Lower lobe of right lung (tissue), 2 donors: ENCODE measurements around the gene TRMU. TPM values are rescaled to one million over a fixed set of nuclear protein-coding genes. Genes with fewer than 3 reads are reported as not detected.

Experiments used
- ATAC-seq, 2 donors: fragments of 200-7000 bp; cut with Tn5 transposase; one replicate each; pipeline ENCODE4 v1.9.1; 2020 to 2022; ENCODE audit warnings: mild to moderate bottlenecking in 2 of 2, moderate library complexity in 2 of 2
- DNase-seq: peaks from one replicate; pipeline ENCODE4 v3.0.0-alpha.2; 2020
- H3K27ac ChIP-seq: fragments of 200-600 bp; one replicate; pipeline ENCODE4 v1.8.0; 2022
- H3K27me3 ChIP-seq: fragments of 200-600 bp; one replicate; pipeline ENCODE4 v1.8.0; 2022; ENCODE audit warnings: low read depth
- H3K36me3 ChIP-seq: fragments of 200-600 bp; one replicate; pipeline ENCODE4 v1.8.0; 2022; ENCODE audit warnings: mild to moderate bottlenecking
- H3K4me1 ChIP-seq: fragments of 200-600 bp; one replicate; pipeline ENCODE4 v1.8.0; 2022
- H3K4me3 ChIP-seq: fragments of 200-600 bp; one replicate; pipeline ENCODE4 v1.8.0; 2022; ENCODE audit warnings: mild to moderate bottlenecking
- H3K9me3 ChIP-seq: fragments of 200-600 bp; one replicate; pipeline ENCODE4 v1.8.0; 2022
- CTCF ChIP-seq: fragments of 200-600 bp; IDR thresholded peaks from one replicate; pipeline ENCODE4 v1.8.0; 2022; ENCODE audit warnings: antibody characterized with exemption, mild to moderate bottlenecking
- intact Hi-C: fragments of 100-400 bp; cut with DNase I; formaldehyde crosslinking; loops from one replicate; pipeline ENCODE4 v1.11.0; 2022
- total RNA-seq: library from RNA; stranded (reverse); fragmentation: NEBNext Ultra II Directional; extraction: Animal tissue kit (Norgen Biotek cat#: 25700); gene quantifications from one replicate; pipeline ENCODE4 v1.2.1, GENCODE V29; 2021
- donor health status: DM: no; HTN: yes; CAD: no; lungs with severe emphysema.

TRMU gene
- total RNA-seq, 1 donor from 2014 or later, result 33.5 TPM

- peaks cover 6% of the 10 kb centered on the region for H3K4me1 ChIP-seq
- DNase-seq (peak; percentile 24), ATAC-seq (no peak)
- no peak overlapping the region for H3K27ac ChIP-seq
- H3K9me3 ChIP-seq, result no peaks in the 10 kb centered on the region
- no peak for TF ChIP-seq CTCF
- H3K36me3 ChIP-seq, result peaks cover 100% of the 10 kb centered on the region
- no peak overlapping the region for H3K4me3 ChIP-seq
- H3K27me3 ChIP-seq, result no peaks in the 10 kb centered on the region
- intact Hi-C loops, result no loop called here
These were observed 14.2 kb downstream of the TRMU start for GRCh38 chr22:46349681-46350080.

DNA sequence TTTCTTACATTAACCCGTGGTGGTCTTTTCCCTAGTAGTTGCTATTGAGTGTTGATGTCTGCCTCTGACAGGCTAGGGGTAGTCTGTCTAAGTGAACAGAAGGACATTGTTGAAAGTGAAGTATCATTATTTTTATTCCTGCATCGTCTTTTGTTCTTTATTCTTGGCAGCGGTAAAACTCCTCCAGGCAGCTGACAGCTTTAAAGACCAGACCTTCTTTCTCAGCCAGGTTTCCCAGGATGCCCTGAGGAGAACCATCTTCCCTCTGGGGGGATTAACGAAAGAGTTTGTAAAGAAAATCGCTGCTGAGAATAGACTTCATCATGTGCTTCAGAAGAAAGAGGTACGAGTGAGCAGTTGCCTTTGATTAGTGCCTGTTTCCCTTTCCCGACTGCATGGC is 14.6 kb downstream of the TRMU start:
- no peak overlapping the region for H3K4me3 ChIP-seq
- no peak for DNase-seq
- intact Hi-C loops, result no loop called here

DNA sequence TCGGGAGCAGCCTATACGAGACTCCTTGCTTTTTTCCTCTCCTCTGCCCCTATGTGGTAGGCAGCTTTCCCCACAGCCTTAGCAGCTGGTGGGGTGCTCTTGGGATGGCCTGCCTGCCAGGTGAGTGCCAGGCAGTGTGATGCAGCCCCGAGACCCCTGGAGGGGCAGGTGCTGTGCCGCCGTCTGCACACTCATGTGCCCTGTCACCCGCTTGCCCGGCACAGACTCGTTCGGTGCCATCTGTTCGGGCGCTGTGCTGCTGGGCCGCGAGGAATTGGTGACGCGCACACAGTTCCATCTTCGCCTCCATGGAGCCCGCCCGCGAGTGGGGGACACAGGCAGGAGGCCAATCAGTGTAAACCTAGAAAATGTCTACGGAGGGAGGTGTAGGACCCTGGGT is 15.1 kb downstream of the TRMU start:
- no peak for TF ChIP-seq CTCF
- intact Hi-C loops, result no loop called here
- Histone ChIP-seq H3K27ac (no peak overlapping the region), H3K4me1 (peaks cover 6% of the 10 kb centered on the region), H3K36me3 (peaks cover 100% of the 10 kb centered on the region), H3K9me3 (no peaks in the 10 kb centered on the region), H3K4me3 (no peak overlapping the region), H3K27me3 (no peaks in the 10 kb centered on the region)
- DNase-seq (peak; percentile 36), ATAC-seq (no peak)

More for the DNA sequence above, 14.6 kb downstream of the TRMU start:
- Histone ChIP-seq H3K27ac (no peak overlapping the region), H3K27me3 (no peaks in the 10 kb centered on the region), H3K4me1 (peaks cover 6% of the 10 kb centered on the region), H3K36me3 (peaks cover 100% of the 10 kb centered on the region), H3K9me3 (no peaks in the 10 kb centered on the region)
- no peak for ATAC-seq
- TF ChIP-seq CTCF, result no peak

- Histone ChIP-seq H3K4me3 (no peak overlapping the region), H3K9me3 (no peaks in the 10 kb centered on the region), H3K27me3 (no peaks in the 10 kb centered on the region), H3K4me1 (peaks cover 6% of the 10 kb centered on the region), H3K27ac (no peak overlapping the region), H3K36me3 (peaks cover 100% of the 10 kb centered on the region)
- no peak for ATAC-seq
- intact Hi-C loops, result no loop called here
- TF ChIP-seq CTCF, result no peak
- DNase-seq, result peak; percentile 36
These were observed 15.7 kb downstream of the TRMU start for GRCh38 chr22:46351131-46351735.

- Histone ChIP-seq H3K4me3 (no peak overlapping the region), H3K27ac (no peak overlapping the region), H3K9me3 (no peaks in the 10 kb centered on the region), H3K4me1 (peaks cover 6% of the 10 kb centered on the region), H3K27me3 (no peaks in the 10 kb centered on the region), H3K36me3 (peaks cover 100% of the 10 kb centered on the region)
- TF ChIP-seq CTCF, result no peak
- ATAC-seq, result no peak
- DNase-seq, result peak; percentile 40
- intact Hi-C loops, result no loop called here
These were observed 16.3 kb downstream of the TRMU start for GRCh38 chr22:46351767-46352166.
